Measurements from ENCODE around the gene TDRD12.
A peak's percentile ranks its signal among the peaks of the same experiment; 100 is the strongest.

TDRD12 gene

GRCh38 chr19:32868206-32868950, 148.8 kb downstream of the TDRD12 start:
- DNase-seq (ENCODE audit: low spot score) = no peak

- DNase-seq (ENCODE audit: low spot score) = no peak
Measured at GRCh38 chr19:32869369-32869965, 149.9 kb downstream of the TDRD12 start, which contains the start of gene SLC7A9. SLC7A9 (minus strand) TSS chr19:32869767; CDS start chr19:32868534, 1,233 bp downstream.

GRCh38 chr19:32869966-32870573, 150.5 kb downstream of the TDRD12 start:
- DNase-seq (ENCODE audit: low spot score) = peak; percentile 17

GRCh38 chr19:32870981-32871451, 151.4 kb downstream of the TDRD12 start:
- no peak for DNase-seq (ENCODE audit: low spot score)

- no peak for DNase-seq (ENCODE audit: low spot score)
Measured at GRCh38 chr19:32872391-32872790, 152.8 kb downstream of the TDRD12 start.

- DNase-seq (ENCODE audit: low spot score) = no peak
Measured at GRCh38 chr19:32873247-32873959, 153.8 kb downstream of the TDRD12 start.

GRCh38 chr19:32874605-32875004, 155.0 kb downstream of the TDRD12 start:
- no peak for DNase-seq (ENCODE audit: low spot score)

GRCh38 chr19:32875428-32875827, 155.9 kb downstream of the TDRD12 start:
- DNase-seq (ENCODE audit: low spot score) = no peak

- no peak for DNase-seq (ENCODE audit: low spot score)
Measured at GRCh38 chr19:32876236-32876918, 156.8 kb downstream of the TDRD12 start.

- DNase-seq (ENCODE audit: low spot score) = peak; percentile 57
Measured at GRCh38 chr19:32876919-32877285, 157.3 kb downstream of the TDRD12 start.

Data from SW480 (cell line).